ENCODE results near the gene MAML1.

GRCh38 chr5:179799644-179799973 is 67.0 kb downstream of the MAML1 start:
- TF ChIP-seq CTCF (conservative IDR thresholded peaks at IDR 0.05 in 1 of 2, IDR thresholded peaks at IDR 0.05 in 1 of 2; ENCODE audit: low read depth in 1 of 2, low read length in 2 of 2) (no peak), EZH2 (IDR thresholded peaks at IDR 0.05; ENCODE audit: low read length, missing control alignments) (no peak)
